ENCODE data around the gene KATNA1. TPM values are rescaled to one million over a fixed set of nuclear protein-coding genes. Genes with fewer than 3 reads are reported as not detected.

KATNA1 gene
- total RNA-seq, 5 donors from 2014 or later (not counting 1 experiment from before 2014, with no cell fraction given): 15.2 to 18.2 (median 15.9) TPM

DNA sequence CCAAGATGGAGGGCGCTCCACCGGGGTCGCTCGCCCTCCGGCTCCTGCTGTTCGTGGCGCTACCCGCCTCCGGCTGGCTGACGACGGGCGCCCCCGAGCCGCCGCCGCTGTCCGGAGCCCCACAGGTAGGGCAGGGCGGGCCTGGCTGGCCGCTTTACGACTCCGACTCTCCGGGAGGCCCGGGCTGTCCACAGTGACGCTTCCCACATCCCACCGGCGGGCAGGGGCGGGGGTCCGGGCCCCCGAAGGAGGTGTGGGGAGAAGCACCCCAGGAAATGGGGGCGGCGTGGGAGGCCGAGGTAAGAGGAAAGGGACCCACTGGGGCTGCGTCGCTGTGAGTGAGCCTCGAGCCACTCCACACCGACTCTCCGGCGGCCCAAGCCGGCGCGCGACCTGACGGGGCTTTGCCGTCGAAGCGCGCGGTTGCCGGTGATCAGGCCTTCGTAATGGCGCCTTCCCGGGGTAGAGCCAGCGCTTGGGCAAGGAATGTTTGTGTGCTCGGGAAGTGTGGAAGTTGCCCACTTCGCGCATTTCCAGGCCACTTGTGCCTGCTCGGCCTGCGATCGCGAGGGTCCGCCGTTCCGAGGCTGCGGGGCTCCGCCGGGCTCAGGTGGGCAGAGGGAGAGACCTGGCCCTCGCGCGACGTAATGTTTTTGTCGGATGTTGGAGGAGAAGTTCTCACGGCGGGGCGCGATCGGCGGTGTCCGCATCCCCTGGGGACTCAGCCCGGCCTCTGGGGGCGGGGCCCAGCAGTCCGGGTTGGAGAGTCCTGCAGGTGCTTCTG lies 81.9 kb downstream of the KATNA1 start:
- peak in 28 of 35 experiments; percentile 3 to 61 (median 30) for DNase-seq

GRCh38 chr6:149565527-149566409 lies 82.7 kb downstream of the KATNA1 start, which contains the start of gene GINM1:
Gene GINM1 (plus strand): TSS chr6:149566375. CDS start chr6:149566415, 40 bp downstream.
- Mint-ChIP-seq H3K27me3 (no peaks in the 10 kb centered on the region), H3K4me1 (peaks cover 15 to 27% (median 27%) of the 10 kb centered on the region in 3 donors), H3K9me3 (no peaks in the 10 kb centered on the region), H3K36me3 (no peaks in the 10 kb centered on the region), H3K4me3 (peak within 1 kb of the TSS; percentile 93 to 95 (median 94)), H3K27ac (peak within 1 kb of the TSS; percentile 94)
- peak within 1 kb of the TSS; percentile 90 to 98 for H3K4me3 ChIP-seq (ENCODE audit: control insufficient read depth in 1 of 2, extremely low read depth in 1 of 2, low read length in 1 of 2)
- no peaks in the 10 kb centered on the region for H3K27me3 ChIP-seq (replicated peaks in 1 of 2; ENCODE audit: control insufficient read depth in 2 of 2, extremely low read depth in 1 of 2, insufficient read depth in 2 of 2, low read length in 1 of 2)
- H3K27ac ChIP-seq (ENCODE audit: low read length): peak within 1 kb of the TSS; percentile 82
- POLR2A ChIA-PET: interaction anchor here (0.5 to 1.1 kb wide), 10 partner anchors 10 to 514 kb away, joined by 3 to 8 read pairs (median 4); partner anchors contain the start of gene ZC3H12D (in 1 of the 2)
- H3K36me3 ChIP-seq (ENCODE audit: control insufficient read depth in 2 of 2, extremely low read depth in 1 of 2, insufficient read depth in 1 of 2, low read length in 1 of 2): no peaks in the 10 kb centered on the region
- no peaks in the 10 kb centered on the region for H3K9me3 ChIP-seq
- peak; percentile 86 to 98 (median 92) for DNase-seq
- CTCF ChIA-PET: interaction anchor here (0.6 to 1.4 kb wide), 10 partner anchors 20 to 1851 kb away, joined by 3 to 16 read pairs (median 4); partner anchors contain the start of gene PPIL4 (in 1 of the 2)
- ATAC-seq (replicated peaks in 1 of 4): peak; percentile 87 to 91 (median 88)
- peaks cover 3 to 15% of the 10 kb centered on the region in 2 experiments for H3K4me1 ChIP-seq (ENCODE audit: control insufficient read depth in 1 of 2, extremely low read depth in 1 of 2, insufficient read depth in 2 of 2, low read length in 2 of 2)
- under 1% methylated on average over 25 of the region's 59 CpGs for WGBS (ENCODE audit: insufficient coverage)

More for the DNA sequence above, 81.9 kb downstream of the KATNA1 start:
- WGBS (ENCODE audit: insufficient coverage): under 1% methylated on average over 70 of the region's 81 CpGs
- H3K27me3 Mint-ChIP-seq: no peaks in the 10 kb centered on the region
- H3K36me3 Mint-ChIP-seq: no peaks in the 10 kb centered on the region
- Histone ChIP-seq H3K4me1 (ENCODE audit: control insufficient read depth in 1 of 2, extremely low read depth in 1 of 2, insufficient read depth in 2 of 2, low read length in 2 of 2) (peaks cover 3 to 15% of the 10 kb centered on the region in 2 experiments), H3K27ac (ENCODE audit: low read length) (peak overlapping the region; percentile 82), H3K36me3 (ENCODE audit: control insufficient read depth in 2 of 2, extremely low read depth in 1 of 2, insufficient read depth in 1 of 2, low read length in 1 of 2) (no peaks in the 10 kb centered on the region), H3K4me3 (ENCODE audit: control insufficient read depth in 1 of 2, extremely low read depth in 1 of 2, low read length in 1 of 2) (peak overlapping the region; percentile 90 to 98), H3K27me3 (replicated peaks in 1 of 2; ENCODE audit: control insufficient read depth in 2 of 2, extremely low read depth in 1 of 2, insufficient read depth in 2 of 2, low read length in 1 of 2) (no peaks in the 10 kb centered on the region), H3K9me3 (no peaks in the 10 kb centered on the region)
- peak overlapping the region; percentile 80 to 83 for H3K27ac Mint-ChIP-seq
- CTCF ChIA-PET: interaction anchor here (0.6 to 1.4 kb wide), 4 partner anchors 21 to 1850 kb away, joined by 3 to 16 read pairs (median 4); partner anchors contain the start of gene PPIL4 (in 1 of the 2)
- H3K4me3 Mint-ChIP-seq: peak overlapping the region; percentile 91 to 95 (median 92)
- H3K9me3 Mint-ChIP-seq: no peaks in the 10 kb centered on the region
- peak; percentile 6 to 48 (median 37) for ATAC-seq (replicated peaks in 1 of 4)
- POLR2A ChIA-PET: interaction anchor here (0.6 to 1.1 kb wide), 5 partner anchors 9 to 433 kb away, joined by 3 to 8 read pairs (median 5); no protein-coding TSS in a partner anchor
- H3K4me1 Mint-ChIP-seq: peaks cover 23 to 29% (median 27%) of the 10 kb centered on the region in 3 donors

GRCh38 chr6:149563928-149564325 lies 84.6 kb downstream of the KATNA1 start:
- Mint-ChIP-seq H3K36me3 (no peaks in the 10 kb centered on the region), H3K4me3 (peak overlapping the region in 1 of 3 donors; percentile 21)
- 70% methylated on average over 2 of the region's 3 CpGs for WGBS (ENCODE audit: insufficient coverage)

GRCh38 chr6:149563203-149563927 lies 85.1 kb downstream of the KATNA1 start:
- no peaks in the 10 kb centered on the region for H3K36me3 Mint-ChIP-seq
- H3K9me3 Mint-ChIP-seq: no peaks in the 10 kb centered on the region
- H3K4me1 Mint-ChIP-seq: peaks cover 9 to 24% (median 20%) of the 10 kb centered on the region in 3 donors
- DNase-seq: no peak
- Histone ChIP-seq H3K4me3 (ENCODE audit: control insufficient read depth in 1 of 2, extremely low read depth in 1 of 2, low read length in 1 of 2) (no peak overlapping the region), H3K4me1 (ENCODE audit: control insufficient read depth in 1 of 2, extremely low read depth in 1 of 2, insufficient read depth in 2 of 2, low read length in 2 of 2) (peaks cover 3 to 15% of the 10 kb centered on the region in 2 experiments), H3K9me3 (no peaks in the 10 kb centered on the region), H3K27me3 (replicated peaks in 1 of 2; ENCODE audit: control insufficient read depth in 2 of 2, extremely low read depth in 1 of 2, insufficient read depth in 2 of 2, low read length in 1 of 2) (peaks cover 0 to 3% of the 10 kb centered on the region in 2 experiments), H3K36me3 (ENCODE audit: control insufficient read depth in 2 of 2, extremely low read depth in 1 of 2, insufficient read depth in 1 of 2, low read length in 1 of 2) (no peaks in the 10 kb centered on the region), H3K27ac (ENCODE audit: low read length) (no peak overlapping the region)
- CTCF ChIA-PET: interaction anchor here (0.7 to 1.5 kb wide), 6 partner anchors 9 to 40 kb away, joined by 3 to 7 read pairs (median 6); partner anchors contain the start of gene PPIL4 (in 1 of the 2)
- no peak overlapping the region for H3K27ac Mint-ChIP-seq
- WGBS (ENCODE audit: insufficient coverage): 93% methylated on average over 3 of the region's 5 CpGs
- ATAC-seq (replicated peaks in 1 of 4): no peak
- H3K27me3 Mint-ChIP-seq: no peaks in the 10 kb centered on the region
- no peak overlapping the region for H3K4me3 Mint-ChIP-seq
- POLR2A ChIA-PET: interaction anchor here in 1 of 2 donors (0.5 kb wide), 1 partner anchor 68 kb away, joined by 3 read pairs; no protein-coding TSS in a partner anchor

More at GRCh38 chr6:149563928-149564325, 84.6 kb downstream of the KATNA1 start:
- CTCF ChIA-PET: interaction anchor here (0.5 to 1.0 kb wide), 6 partner anchors 17 to 1252 kb away, joined by 3 to 6 read pairs (median 5); no protein-coding TSS in a partner anchor
- peaks cover 0 to 3% of the 10 kb centered on the region in 2 experiments for H3K27me3 ChIP-seq (replicated peaks in 1 of 2; ENCODE audit: control insufficient read depth in 2 of 2, extremely low read depth in 1 of 2, insufficient read depth in 2 of 2, low read length in 1 of 2)
- Mint-ChIP-seq H3K9me3 (no peaks in the 10 kb centered on the region), H3K4me1 (peaks cover 9 to 24% (median 20%) of the 10 kb centered on the region in 3 donors), H3K27me3 (no peaks in the 10 kb centered on the region), H3K27ac (no peak overlapping the region)
- H3K4me3 ChIP-seq (ENCODE audit: control insufficient read depth in 1 of 2, extremely low read depth in 1 of 2, low read length in 1 of 2): no peak overlapping the region
- ATAC-seq (replicated peaks in 1 of 4) (no peak), DNase-seq (no peak)
- peaks cover 3 to 15% of the 10 kb centered on the region in 2 experiments for H3K4me1 ChIP-seq (ENCODE audit: control insufficient read depth in 1 of 2, extremely low read depth in 1 of 2, insufficient read depth in 2 of 2, low read length in 2 of 2)
- H3K9me3 ChIP-seq: no peaks in the 10 kb centered on the region
- H3K27ac ChIP-seq (ENCODE audit: low read length): no peak overlapping the region
- no peaks in the 10 kb centered on the region for H3K36me3 ChIP-seq (ENCODE audit: control insufficient read depth in 2 of 2, extremely low read depth in 1 of 2, insufficient read depth in 1 of 2, low read length in 1 of 2)
- POLR2A ChIA-PET: no interaction called here

DNA sequence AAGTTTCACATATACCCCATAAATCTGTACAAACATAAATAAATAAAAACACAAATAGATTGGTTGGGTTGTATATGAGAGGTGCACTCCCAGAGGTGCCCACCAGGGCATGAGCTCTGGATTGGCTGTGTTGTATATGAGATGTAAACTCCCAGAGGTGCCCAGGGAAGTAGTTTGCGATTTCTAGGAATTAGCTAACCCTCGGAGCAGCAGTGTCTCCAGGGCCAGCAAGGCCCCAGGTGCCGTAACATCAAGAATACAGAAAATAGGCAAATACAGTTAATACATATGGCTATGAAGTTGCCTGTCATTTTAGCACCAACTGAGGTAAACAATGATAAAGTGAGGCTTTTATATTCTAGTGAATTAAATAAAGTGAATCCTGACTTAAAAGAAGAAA lies 87.8 kb downstream of the KATNA1 start:
- Mint-ChIP-seq H3K4me1 (peaks cover 0 to 7% (median 7%) of the 10 kb centered on the region in 3 donors), H3K27me3 (peaks cover 2 to 6% of the 10 kb centered on the region in 2 donors), H3K36me3 (no peaks in the 10 kb centered on the region), H3K4me3 (no peak overlapping the region), H3K9me3 (no peaks in the 10 kb centered on the region), H3K27ac (no peak overlapping the region)
- Histone ChIP-seq H3K4me1 (ENCODE audit: control insufficient read depth in 1 of 2, extremely low read depth in 1 of 2, insufficient read depth in 2 of 2, low read length in 2 of 2) (peaks cover 0 to 5% of the 10 kb centered on the region in 2 experiments), H3K4me3 (ENCODE audit: control insufficient read depth in 1 of 2, extremely low read depth in 1 of 2, low read length in 1 of 2) (no peak overlapping the region), H3K9me3 (no peaks in the 10 kb centered on the region), H3K36me3 (ENCODE audit: control insufficient read depth in 2 of 2, extremely low read depth in 1 of 2, insufficient read depth in 1 of 2, low read length in 1 of 2) (no peaks in the 10 kb centered on the region), H3K27me3 (replicated peaks in 1 of 2; ENCODE audit: control insufficient read depth in 2 of 2, extremely low read depth in 1 of 2, insufficient read depth in 2 of 2, low read length in 1 of 2) (peaks cover 0 to 3% of the 10 kb centered on the region in 2 experiments), H3K27ac (ENCODE audit: low read length) (no peak overlapping the region)
- ATAC-seq (replicated peaks in 1 of 4) (no peak), DNase-seq (peak in 6 of 35 experiments; percentile 6 to 43 (median 10))
- no CpG with 5 or more reads among the region's 3 CpGs for WGBS (ENCODE audit: insufficient coverage)
- ChIA-PET CTCF (interaction anchor here (0.5 to 1.4 kb wide), 5 partner anchors 14 to 100 kb away, joined by 3 to 7 read pairs (median 3); no protein-coding TSS in a partner anchor), POLR2A (interaction anchor here in 1 of 2 donors (0.6 kb wide), 1 partner anchor 15 kb away, joined by 5 read pairs; the partner anchor contains the start of gene PPIL4)
